ENCODE measurements around the gene NHLRC2.
"Not testable (repeated sequence)": the region's sequence is repeated elsewhere in the genome, so short reads cannot be mapped to it uniquely, and the experiment has no call there.

NHLRC2 gene, protein sequence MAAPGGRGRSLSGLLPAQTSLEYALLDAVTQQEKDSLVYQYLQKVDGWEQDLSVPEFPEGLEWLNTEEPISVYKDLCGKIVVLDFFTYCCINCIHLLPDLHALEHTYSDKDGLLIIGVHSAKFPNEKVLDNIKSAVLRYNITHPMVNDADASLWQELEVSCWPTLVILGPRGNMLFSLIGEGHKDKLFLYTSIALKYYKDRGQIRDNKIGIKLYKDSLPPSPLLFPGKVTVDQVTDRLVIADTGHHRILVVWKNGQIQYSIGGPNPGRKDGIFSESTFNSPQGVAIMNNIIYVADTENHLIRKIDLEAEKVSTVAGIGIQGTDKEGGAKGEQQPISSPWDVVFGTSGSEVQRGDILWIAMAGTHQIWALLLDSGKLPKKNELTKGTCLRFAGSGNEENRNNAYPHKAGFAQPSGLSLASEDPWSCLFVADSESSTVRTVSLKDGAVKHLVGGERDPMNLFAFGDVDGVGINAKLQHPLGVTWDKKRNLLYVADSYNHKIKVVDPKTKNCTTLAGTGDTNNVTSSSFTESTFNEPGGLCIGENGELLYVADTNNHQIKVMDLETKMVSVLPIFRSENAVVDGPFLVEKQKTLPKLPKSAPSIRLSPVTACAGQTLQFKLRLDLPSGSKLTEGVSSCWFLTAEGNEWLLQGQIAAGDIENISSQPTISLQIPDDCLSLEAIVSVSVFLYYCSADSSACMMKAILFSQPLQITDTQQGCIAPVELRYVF

DNA sequence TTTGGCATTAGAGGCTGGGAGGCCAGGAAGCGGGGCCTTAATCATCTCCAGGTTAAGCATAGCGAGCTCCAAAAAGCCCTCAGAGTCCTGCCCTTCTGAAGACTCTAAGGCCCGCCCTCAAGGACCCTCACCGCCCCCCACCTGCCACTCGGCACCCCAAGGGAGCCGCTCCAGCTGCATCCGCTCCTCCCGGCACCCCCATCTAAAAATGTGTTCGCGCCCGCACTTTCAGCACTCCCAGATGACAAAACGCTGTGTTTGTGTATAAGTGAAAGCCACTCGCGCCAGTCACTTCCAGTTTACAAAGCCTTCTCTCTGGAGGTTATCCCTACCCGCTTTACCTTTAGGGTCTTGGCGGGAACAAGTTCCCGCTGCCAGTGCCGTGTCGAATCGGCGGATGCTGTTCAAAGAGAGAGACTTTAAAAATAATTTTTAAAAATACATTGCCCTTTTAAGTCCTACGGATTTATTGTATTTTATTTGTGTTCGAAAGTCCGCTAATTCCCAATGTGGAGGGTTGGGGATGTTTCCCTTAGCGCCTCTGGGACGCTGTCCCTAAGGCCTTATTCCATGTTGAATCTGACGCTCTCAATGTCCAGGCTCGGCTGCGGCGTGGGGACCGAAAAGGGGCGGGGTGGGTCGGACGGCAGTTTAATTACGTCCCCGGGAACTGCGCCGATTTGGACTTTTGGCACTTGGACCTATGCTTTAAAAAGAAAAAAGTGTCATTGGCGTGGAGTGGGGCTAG, at the start of gene NHLRC2, which contains the start of gene DCLRE1A:
Gene NHLRC2 (plus strand): TSS at position 649 of the 748 bp plus-strand sequence. CDS start 212 bp downstream, outside the sequence.
Gene DCLRE1A (minus strand): TSS at position 70 of the 748 bp plus-strand sequence. CDS start 900 bp downstream, outside the sequence.
- peak; percentile 86 for DNase-seq

DNA sequence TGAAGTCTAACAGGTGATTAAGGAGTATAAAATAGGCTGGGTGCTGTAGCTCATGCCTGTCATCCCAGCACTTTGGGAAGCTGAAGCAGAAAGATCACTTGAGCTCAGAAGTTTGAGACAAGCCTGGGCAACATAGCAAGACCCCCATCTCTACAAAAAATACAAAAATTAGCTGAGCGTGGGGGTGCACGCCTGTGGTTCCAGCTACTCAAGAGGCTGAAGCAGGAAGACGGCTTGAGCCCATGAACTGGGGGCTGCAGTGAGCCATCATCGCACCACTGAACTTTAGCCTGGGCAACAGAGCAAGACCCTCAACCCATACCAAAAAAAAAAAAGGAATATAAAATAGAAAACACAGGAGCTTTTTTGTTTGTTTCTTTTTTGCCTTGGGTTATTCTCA, 48.0 kb upstream of the NHLRC2 start:
- DNase-seq = no peak

DNA sequence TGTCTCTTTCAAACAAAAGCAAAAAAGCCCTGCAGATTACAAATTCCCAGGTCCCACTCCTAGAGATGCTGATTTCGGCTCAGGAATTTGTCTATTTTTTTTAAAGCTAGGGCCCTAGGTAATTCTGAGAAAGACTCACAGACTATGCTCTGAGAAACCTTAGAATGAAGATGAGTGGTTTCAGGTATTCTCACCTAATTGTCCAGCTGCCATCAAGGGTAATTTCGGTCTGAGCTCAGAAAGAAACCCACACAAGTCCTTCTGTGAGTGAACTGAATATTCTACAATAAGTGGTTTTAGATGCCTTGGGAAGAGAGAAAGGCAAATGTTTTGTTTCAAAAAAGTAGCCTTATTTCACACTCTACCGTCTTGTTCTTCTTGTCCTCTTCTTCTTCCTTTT, 46.3 kb upstream of the NHLRC2 start:
- DNase-seq = no peak

DNA sequence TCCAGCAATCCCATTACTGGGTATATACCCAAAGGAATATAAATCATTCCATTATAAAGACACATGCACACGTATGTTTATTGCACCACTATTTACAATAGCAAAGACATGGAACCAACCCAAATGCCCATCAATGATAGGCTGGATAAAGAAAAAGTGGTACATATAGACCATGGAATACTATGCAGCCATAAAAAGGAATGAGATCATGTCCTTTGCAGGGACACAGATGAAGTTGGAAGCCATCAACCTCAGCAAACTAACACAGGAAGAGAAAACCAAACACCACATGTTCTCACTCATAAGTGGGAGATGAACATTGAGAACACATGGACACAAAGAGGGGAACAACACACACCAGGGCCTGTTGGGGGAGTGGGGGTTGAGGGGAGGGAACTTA, 39.8 kb upstream of the NHLRC2 start:
- not testable (repeated sequence) for DNase-seq

DNA sequence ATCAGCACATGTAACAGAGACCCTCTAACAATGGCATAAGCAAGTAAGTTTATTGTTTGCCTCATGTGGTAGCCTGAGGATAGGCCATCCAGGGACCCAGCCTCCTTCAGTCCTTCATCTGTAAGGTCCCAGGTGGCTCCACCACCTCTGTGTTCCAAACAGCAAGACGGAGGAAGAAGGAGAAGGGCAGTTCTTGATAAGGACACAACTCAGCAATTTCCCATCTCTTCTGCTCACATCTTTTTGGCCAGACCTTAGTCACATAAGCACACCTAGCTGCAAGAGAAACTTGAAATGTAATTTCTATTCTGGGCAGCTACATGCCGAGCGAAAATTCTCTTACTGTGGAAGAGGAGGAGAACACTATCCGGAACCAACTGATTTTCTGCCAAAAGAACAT, 34.5 kb upstream of the NHLRC2 start:
- DNase-seq = no peak

DNA sequence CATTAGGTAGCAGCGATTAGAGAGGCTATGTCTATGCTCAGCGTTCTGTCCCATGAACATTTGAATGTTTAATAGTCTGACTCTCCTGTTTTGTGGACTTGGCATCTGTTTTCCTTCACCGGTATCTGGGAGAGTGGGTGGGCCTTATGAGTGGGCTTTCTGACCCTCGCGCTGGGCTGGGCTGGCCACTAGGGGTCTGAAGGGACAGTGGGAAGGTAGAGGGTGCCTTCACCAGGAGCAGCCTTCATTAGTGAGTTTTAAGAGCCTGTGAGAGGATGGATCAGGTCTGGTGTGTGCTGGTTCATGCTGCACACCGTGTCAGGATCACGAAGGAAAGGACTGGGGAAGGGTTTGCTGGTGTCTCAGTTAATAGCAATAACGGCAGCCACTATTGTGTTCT, 34.0 kb upstream of the NHLRC2 start:
- DNase-seq = no peak

DNA sequence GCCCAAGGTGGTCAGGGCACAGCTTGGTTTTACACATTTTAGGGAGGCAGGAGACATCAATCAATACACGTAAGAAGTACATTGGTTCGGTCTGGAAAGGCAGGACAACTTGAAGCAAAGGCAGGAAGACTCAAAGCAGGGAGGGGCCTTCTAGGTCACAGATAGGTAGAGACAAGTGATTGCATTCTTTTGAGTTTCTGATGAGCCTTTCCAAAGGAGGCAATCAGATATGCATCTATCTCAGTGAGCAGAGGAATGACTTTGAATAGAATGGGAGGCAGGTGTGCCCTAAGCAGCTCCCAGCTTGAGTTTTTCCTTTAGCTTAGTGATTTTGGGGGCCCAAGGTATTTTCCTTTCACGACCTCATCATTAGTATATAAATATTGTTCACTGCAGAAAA, 33.2 kb upstream of the NHLRC2 start:
- not testable (repeated sequence) for DNase-seq

DNA sequence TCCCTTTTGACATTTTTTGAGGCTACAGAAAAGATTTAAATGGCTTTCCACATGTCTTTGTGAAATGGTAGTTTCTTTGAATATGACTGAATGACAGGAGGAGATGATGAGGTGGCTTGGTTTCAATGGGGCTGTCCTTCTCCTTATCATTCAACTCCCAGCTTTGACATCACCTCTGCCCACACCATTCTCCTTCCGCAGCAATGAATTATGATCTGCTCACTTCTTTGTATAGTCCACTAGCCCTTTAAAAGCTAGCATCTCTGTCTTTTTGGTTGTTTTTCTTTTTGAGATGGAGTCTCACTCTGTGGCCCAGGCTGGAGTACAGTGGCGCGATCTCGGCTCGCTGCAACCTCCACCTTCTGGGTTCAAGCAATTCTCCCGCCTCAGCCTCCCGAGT, 32.3 kb upstream of the NHLRC2 start:
- DNase-seq = peak; percentile 51

DNA sequence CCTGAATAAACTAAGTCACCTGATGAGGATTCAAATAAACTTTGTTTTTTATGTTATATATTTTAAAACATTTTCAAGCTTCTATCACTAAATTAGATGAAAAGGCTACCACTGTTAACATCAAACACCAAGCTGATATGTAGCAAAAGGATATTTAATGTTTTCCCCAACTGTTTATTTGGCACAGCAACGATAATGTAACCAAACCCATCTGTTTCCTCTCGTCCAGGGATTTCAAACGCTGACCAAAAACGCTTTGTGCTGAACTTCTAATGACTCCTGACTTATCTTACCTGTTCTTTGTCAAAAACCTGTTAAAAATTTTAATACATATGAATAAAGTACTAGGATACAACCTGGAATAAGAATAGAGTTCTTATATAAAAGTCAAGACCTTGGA, 31.1 kb upstream of the NHLRC2 start:
- DNase-seq = peak; percentile 13

DNA sequence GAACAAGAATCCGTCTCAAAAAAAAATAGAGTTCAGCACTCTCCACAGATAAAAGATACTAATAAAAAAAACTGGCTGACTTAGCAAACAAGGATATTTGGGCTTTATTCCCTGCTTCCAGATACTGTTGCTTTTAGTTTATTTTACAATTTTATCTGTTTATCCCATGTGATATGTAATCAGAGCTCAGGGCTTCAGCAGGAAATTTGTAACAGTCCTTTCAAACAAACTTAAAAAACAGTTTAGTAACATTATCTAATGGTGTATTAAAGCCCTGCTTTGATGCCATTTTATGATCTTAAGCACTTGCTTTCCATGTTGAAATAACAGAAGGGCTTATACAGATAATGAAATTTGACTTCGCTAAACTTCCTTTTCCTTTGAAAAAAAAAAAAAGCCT, 28.7 kb upstream of the NHLRC2 start:
- DNase-seq = no peak

DNA sequence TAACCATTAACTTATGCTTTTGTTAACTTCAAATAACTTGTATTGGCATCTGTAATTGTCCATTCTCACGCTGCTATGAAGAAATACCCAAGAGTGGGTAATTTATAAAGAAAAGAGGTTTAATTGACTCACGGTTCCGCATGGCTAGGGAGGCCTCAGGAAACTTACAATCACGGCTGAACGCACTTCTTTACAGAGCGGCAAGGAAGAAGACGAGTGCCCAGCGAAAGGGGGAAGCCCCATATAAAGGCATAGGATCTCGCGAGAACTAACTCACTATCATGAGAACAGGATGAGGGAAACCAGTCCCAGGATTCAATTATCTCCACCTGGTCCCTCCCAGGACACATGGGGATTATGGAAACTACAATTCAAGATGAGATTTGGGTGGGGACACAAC, 25.9 kb upstream of the NHLRC2 start:
- not testable (repeated sequence) for DNase-seq

DNA sequence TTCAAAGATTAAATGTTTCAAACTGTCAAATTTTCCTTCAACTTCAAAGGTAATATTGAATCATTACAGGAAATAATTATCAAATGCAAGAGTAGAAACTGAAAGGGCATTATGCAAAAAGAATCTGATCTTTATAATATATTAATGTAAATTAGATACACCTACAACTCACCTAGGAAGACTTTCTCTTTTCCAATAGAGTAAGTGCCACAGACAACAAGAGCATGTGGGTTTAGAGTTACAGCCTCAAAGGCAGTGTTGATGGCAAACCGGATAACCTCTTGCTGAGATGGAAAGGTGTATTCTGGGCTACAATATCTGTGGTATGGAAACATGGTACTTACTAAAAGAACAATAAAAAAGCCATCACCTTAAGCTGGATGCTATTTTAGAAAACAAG, 12.3 kb upstream of the NHLRC2 start:
- DNase-seq = no peak

DNA sequence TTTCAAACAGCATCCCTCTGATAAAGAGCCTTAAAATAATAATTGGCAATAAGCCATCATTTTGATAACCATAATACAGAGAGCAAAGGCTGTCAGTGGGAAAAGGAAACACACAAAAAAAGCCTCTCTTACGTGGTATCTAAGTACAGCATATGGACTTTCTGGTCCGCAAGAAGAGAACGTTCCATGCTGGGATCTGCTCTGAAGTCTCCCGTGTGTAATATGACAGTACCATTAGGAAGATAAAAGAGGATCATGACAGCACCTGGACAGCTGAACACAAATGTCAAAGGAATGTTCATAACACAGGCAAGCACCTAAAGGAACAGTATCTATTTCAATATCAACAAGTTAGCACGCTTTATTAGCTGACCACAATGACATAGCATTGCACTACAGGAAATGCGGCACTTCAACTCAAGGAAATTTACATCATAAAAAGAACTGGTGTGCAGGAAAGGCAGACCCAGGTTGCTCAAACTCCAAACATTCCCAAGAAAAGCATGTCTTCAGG, 10.4 kb upstream of the NHLRC2 start:
- DNase-seq = peak; percentile 83

DNA sequence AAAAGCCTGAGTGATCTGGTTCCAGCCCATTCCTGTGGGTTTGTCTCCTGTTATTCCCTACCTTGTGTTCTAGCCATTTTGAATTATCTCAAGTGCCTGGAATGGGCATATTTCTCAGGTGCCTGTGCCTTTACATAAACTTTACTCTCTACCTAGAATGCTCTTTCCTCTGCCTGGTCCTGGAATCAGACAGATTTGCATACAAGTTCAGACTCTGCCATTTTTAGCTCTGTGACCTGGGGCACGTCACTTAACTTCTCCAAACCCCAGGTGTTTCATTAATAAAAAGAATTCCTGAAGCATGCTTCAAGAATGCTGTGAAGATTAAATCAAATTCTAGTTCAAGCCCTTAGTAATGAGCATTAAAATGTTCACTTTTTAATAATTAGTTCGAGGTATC, 8.4 kb upstream of the NHLRC2 start:
- no peak for DNase-seq

DNA sequence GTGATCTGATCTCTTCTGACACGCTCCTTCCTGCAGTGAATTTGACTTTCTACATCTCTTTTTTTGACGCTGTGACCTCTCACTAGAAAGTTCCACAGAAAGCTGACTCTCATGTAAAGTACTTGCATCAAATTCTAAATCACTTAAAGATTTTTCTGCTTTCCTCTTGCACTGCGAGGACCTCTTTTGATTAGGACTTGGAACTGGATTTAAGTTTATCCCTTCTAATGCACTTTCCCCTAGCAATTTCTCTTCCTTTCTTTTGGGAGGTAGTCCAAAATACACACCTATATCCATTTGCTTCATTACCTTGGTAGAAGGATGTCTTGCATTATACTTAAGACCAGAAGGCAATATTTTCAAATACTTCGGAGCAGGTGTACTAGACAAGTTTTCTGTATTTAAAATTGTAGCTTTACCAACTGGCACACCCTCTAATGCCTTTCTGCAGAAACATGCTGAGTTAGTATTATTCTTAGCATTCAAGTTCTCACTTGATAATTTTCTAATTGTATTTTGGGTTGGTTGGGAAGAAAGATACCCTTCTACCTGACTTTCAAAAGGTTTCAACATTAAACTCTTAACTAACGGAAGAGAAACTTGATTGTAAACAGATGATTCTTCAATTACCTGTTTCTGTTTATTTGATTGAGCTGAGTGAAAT, 5.2 kb upstream of the NHLRC2 start:
- DNase-seq = no peak

DNA sequence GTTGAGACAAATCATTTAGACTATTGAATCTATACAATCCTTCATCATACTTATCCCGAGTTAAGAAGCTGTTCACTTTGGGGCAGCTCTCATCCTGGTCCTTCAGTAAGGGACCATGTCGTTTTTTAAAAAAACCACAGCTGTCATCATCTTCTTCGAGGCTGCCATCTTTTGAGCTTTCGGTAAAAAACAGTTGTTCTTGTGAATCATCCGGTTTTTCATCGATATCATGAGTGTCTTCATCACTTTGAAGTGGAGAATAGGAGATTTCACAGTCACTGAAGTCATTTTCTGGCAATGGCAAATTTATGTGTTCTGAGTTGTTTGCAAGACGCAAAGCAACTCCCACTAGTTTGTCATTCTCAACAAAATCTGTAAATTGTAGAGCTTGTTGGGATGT, 4.5 kb upstream of the NHLRC2 start:
- DNase-seq = no peak

DNA sequence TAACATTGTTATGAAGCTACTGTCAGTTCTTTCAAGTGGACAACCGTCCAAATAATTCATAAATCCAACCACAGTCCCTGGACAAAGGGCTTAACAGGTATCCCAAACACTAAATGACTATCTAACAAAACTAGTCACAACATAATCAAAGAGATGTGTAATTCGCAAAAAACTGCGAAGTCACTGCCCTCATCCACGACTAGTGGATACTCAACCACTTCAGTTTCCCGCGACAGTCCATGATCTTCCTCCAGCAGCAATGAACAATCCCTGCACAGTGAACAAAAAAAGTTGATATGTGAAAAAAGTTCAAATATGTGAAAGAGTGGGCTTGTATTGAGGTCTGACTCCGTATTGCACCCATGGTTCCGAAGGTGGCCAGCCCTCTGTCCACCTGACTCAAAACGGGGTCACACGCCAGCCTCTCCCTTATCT, 866 bp upstream of the NHLRC2 start:
- DNase-seq = no peak

DNA sequence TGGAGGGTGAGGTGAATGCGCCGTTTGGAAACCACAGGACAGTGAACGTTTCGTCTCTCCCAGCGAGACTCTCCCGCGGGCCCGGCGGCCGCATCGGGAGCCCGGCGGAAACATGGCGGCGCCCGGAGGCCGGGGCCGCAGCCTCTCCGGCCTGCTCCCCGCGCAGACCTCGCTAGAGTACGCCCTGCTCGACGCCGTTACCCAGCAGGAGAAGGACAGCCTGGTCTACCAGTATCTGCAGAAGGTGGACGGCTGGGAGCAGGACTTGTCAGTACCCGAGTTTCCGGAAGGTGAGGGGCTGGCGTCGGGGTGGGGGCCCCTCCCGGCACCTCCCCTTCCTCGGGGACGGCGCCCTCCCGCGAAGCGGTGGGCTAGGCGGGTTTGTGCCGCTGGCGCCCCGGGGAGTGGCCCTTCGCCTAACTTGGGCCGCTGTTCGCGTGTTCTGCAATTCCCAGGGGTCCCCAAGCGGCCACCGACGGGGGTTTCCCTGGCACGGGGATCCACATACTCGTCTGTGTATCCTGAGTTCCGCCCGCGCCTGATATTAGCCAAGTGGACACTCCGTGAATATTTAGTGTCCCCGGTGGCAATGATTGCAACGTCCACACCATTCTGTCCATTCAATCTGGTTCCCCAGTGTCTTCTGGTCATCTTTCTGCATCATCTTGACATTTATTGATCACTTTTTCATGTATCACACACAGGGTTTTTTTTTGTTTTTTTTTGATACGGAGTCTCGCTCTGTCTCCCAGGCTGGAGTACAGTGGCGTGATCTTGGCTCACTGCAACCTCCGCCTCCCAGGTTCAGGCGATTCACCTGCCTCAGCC, 514 bp downstream of the NHLRC2 start:
- peak; percentile 56 for DNase-seq

DNA sequence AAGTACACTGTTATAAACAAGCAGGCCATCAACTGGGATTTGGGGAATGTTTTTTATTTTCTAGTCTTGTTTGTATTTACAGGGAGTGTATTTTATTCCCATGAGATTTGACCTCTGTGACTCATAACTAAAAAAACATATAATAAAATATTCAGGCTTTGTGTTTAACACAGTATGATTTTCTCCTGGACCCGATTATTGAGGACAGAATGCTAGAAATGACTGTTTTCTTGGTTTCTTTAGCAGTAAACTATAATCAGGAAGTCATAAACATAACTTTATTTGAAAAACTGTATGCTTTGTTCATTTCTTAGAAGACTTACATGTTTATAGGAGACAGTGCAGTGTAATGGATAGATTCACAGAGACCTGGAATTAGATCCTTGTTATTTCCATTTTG, 2.1 kb downstream of the NHLRC2 start:
- DNase-seq = no peak

DNA sequence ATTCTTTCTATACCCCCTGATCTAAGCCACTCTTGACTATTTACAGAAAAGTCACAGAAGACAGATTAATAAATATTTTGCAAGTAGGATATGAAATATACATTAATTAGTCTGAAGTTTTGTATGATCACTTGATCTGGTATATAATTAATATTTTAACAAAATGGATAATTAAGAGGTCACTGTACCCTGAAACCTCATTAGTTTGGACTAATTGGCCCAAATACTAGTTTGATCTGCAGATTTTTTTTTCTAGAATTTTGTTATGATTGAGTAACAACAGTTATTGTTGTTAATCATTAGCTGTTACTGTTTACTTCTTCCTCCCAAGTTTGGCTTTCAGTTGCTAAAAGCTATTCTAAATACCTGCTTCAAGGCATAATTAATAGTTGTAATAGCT, 2.7 kb downstream of the NHLRC2 start:
- DNase-seq = no peak

DNA sequence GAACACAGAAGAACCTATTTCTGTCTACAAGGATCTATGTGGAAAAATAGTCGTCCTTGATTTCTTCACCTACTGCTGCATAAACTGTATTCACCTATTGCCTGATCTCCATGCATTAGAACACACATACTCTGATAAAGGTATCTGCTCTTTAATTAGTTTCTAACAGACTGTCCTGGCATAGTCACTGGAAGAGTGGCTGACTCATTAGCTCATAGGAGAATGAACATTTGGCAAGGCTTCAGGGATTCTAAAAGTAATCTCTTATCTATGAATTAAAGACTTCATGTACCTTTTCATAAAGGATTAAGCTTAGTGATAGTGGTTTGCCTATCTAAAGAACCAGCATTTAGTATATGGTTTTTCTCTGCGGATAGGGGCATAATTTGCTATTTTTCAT, 4.1 kb downstream of the NHLRC2 start:
- peak; percentile 93 for DNase-seq

DNA sequence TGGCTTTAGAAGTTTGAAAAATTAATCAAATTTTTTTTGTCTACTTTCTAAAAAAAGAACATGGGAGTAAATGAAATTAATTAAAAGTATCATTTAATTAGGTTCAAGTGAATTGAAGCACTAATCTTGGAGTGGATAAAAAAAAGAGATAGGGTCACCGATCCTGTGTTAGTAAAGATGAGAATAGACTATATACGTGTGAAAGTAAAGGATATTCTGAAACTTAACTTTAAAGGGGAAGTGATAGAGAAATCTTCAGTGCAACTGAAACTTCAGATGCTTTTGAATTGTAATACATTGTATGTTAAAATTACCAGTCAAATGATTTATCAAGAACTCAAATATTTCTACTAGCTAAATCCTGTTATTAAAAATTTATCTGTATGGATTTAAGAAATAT, 4.8 kb downstream of the NHLRC2 start:
- DNase-seq = no peak

All from hematopoietic multipotent progenitor cell treated with erythropoietin and hydrocortisone succinate and interleukin-3 and kit ligand, for 8 days (in vitro differentiated cells).